GM23338 (cell line): Measurements from ENCODE around the gene PPME1. TPM values are rescaled to one million over a fixed set of nuclear protein-coding genes. Genes with fewer than 3 reads are reported as not detected.

ENCODE experiments used
- CTCF ChIP-seq, 2 experiments: fragments of 200-600 bp in 1 of 2; sonication (generic) in 1 of 2; conservative IDR thresholded peaks; 2 replicates each; pipeline versions ENCODE4 v1.5.1 to v1.6.1; 2016 to 2017; ENCODE audit warnings: antibody characterized with exemption in 2 of 2, low read depth in 2 of 2, mild to moderate bottlenecking in 2 of 2, moderate library complexity in 1 of 2
- ETS1 ChIP-seq: IDR thresholded peaks from 2 replicates; pipeline ENCODE4 v1.6.1; 2016; ENCODE audit warnings: antibody characterized with exemption
- EZH2 ChIP-seq: fragments of 200-600 bp; sonication (generic); IDR thresholded peaks from one replicate; pipeline ENCODE4 v1.8.0; 2017; ENCODE audit warnings: antibody characterized with exemption, mild to moderate bottlenecking, low read depth; ENCODE audit not compliant: unreplicated experiment
- EZH2phosphoT487 ChIP-seq: fragments of 200-600 bp; sonication (generic); IDR thresholded peaks from one replicate; pipeline ENCODE4 v1.8.1; 2018; ENCODE audit warnings: antibody characterized with exemption; ENCODE audit not compliant: unreplicated experiment
- JUNB ChIP-seq: IDR thresholded peaks from one replicate; pipeline ENCODE4 v1.6.1; 2016; ENCODE audit warnings: antibody characterized with exemption; ENCODE audit not compliant: unreplicated experiment
- NANOG ChIP-seq: IDR thresholded peaks from 2 replicates; pipeline ENCODE4 v1.6.1; 2016; ENCODE audit warnings: antibody characterized with exemption, borderline replicate concordance
- POLR2AphosphoS5 ChIP-seq: IDR thresholded peaks from 2 replicates; pipeline ENCODE4 v1.6.1; 2016; ENCODE audit warnings: antibody characterized with exemption, low read depth
- STAT1 ChIP-seq: IDR thresholded peaks from one replicate; pipeline ENCODE4 v1.6.1; 2016; ENCODE audit warnings: antibody characterized with exemption; ENCODE audit not compliant: unreplicated experiment
- ZNF114 ChIP-seq: fragments of 250-450 bp; sonication (Bioruptor Pico); IDR thresholded peaks from 2 replicates; pipeline ENCODE4 v1.5.0; 2020; ENCODE audit warnings: mild to moderate bottlenecking, moderate library complexity
- ZNF331 ChIP-seq: fragments of 250-450 bp; sonication (Bioruptor Pico); IDR thresholded peaks from 2 replicates; pipeline ENCODE4 v1.5.0; 2020; ENCODE audit warnings: low read depth, mild to moderate bottlenecking, moderate library complexity
- polyA plus RNA-seq: library from polyadenylated mRNA; unstranded; fragments of >200 nt; fragmentation: Nextera tagmentation; extraction: Ambion mirVana; gene quantifications from 2 replicates; pipeline ENCODE4 v1.2.1, GENCODE V29; 2016
- total RNA-seq: library from RNA; depleted of rRNA; stranded (reverse); fragments of >200 nt; shearing (Covaris generic); gene quantifications from 2 replicates; pipeline ENCODE4 v1.2.3, GENCODE V29; 2014
- TF ChIP-seq, protein P1 (sequence below): fragments of 250-450 bp; sonication (Bioruptor Pico); IDR thresholded peaks from 2 replicates; pipeline ENCODE4 v1.5.0; 2020; ENCODE audit warnings: mild to moderate bottlenecking, moderate library complexity

The PPME1 gene
- total and polyA plus RNA-seq, 2 experiments from 2014 or later: 32.1 to 37.2 TPM

DNA sequence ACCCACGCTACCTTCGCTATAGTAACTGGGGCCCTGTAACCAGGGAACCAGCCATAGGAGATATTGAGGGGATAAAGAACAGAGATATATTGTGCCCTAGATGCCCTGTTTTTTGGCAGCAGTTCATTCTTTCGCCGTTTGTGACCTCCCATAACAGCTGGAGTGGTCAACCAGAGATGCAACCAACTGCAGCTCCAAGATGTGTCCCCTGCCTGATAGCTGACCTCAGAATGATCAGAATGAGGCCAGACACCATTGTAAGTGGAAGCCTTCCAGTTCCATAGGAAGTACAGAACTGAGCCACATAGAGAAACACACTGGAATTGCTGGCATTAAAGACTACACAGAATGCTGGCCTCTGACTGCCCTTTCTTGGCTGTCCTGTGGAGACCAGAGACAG, 101.2 kb downstream of the PPME1 start (continued):
- TF ChIP-seq, protein P1, sequence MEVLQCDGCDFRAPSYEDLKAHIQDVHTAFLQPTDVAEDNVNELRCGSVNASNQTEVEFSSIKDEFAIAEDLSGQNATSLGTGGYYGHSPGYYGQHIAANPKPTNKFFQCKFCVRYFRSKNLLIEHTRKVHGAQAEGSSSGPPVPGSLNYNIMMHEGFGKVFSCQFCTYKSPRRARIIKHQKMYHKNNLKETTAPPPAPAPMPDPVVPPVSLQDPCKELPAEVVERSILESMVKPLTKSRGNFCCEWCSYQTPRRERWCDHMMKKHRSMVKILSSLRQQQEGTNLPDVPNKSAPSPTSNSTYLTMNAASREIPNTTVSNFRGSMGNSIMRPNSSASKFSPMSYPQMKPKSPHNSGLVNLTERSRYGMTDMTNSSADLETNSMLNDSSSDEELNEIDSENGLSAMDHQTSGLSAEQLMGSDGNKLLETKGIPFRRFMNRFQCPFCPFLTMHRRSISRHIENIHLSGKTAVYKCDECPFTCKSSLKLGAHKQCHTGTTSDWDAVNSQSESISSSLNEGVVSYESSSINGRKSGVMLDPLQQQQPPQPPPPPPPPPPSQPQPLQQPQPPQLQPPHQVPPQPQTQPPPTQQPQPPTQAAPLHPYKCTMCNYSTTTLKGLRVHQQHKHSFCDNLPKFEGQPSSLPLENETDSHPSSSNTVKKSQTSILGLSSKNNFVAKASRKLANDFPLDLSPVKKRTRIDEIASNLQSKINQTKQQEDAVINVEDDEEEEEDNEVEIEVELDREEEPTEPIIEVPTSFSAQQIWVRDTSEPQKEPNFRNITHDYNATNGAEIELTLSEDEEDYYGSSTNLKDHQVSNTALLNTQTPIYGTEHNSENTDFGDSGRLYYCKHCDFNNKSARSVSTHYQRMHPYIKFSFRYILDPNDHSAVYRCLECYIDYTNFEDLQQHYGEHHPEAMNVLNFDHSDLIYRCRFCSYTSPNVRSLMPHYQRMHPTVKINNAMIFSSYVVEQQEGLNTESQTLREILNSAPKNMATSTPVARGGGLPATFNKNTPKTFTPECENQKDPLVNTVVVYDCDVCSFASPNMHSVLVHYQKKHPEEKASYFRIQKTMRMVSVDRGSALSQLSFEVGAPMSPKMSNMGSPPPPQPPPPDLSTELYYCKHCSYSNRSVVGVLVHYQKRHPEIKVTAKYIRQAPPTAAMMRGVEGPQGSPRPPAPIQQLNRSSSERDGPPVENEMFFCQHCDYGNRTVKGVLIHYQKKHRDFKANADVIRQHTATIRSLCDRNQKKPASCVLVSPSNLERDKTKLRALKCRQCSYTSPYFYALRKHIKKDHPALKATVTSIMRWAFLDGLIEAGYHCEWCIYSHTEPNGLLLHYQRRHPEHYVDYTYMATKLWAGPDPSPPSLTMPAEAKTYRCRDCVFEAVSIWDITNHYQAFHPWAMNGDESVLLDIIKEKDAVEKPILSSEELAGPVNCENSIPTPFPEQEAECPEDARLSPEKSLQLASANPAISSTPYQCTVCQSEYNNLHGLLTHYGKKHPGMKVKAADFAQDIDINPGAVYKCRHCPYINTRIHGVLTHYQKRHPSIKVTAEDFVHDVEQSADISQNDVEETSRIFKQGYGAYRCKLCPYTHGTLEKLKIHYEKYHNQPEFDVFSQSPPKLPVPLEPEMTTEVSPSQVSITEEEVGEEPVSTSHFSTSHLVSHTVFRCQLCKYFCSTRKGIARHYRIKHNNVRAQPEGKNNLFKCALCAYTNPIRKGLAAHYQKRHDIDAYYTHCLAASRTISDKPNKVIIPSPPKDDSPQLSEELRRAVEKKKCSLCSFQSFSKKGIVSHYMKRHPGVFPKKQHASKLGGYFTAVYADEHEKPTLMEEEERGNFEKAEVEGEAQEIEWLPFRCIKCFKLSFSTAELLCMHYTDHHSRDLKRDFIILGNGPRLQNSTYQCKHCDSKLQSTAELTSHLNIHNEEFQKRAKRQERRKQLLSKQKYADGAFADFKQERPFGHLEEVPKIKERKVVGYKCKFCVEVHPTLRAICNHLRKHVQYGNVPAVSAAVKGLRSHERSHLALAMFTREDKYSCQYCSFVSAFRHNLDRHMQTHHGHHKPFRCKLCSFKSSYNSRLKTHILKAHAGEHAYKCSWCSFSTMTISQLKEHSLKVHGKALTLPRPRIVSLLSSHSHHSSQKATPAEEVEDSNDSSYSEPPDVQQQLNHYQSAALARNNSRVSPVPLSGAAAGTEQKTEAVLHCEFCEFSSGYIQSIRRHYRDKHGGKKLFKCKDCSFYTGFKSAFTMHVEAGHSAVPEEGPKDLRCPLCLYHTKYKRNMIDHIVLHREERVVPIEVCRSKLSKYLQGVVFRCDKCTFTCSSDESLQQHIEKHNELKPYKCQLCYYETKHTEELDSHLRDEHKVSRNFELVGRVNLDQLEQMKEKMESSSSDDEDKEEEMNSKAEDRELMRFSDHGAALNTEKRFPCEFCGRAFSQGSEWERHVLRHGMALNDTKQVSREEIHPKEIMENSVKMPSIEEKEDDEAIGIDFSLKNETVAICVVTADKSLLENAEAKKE: no peak
- TF ChIP-seq NANOG (no peak), STAT1 (no peak), ZNF331 (no peak), CTCF (conservative IDR thresholded peaks at IDR 0.05; ENCODE audit: low read depth in 2 of 2) (no peak), EZH2phosphoT487 (no peak), POLR2AphosphoS5 (no peak), EZH2 (no peak), JUNB (no peak), ETS1 (no peak), ZNF114 (CRISPR knock-in tag) (no peak)
